Measurements from ENCODE around the gene DDX3X.
"Not testable (repeated sequence)": the region's sequence is repeated elsewhere in the genome, so short reads cannot be mapped to it uniquely, and the experiment has no call there.

DDX3X gene

DNA sequence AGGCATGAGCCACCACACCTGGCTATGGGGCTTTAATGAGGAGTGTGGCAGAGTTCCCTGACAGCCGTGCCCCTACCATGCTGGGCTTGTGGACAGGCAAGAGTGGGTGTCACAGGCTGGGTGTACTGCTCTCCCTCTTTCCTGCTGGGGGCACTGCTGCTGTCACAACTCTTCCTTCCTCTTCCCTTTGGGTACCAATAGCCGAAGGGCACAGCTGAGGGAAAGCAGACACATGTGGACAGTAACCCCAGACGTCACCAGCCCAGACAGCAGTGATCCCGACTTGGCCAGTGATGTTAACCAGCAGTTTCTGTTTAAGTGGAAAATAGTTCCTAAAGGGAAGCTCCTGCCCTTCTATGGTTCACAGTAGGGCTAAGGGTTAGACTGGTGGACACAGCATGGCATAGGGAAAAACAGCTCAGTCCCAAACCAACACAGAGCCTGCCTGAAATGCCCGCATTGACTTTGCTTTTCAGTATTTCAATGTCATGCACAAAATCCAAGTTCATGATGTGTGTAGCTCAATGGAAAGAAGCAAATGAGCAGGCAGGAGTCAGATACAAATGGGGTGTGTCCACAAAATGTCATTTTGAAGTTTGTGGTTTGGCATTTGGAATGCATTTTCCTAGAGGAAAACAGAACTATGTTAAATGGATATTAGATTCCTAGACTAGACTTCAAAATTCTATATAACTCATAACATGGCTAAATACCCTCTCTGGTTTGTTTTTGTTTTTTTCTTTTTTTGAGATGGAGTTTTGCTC is 24.9 kb upstream of the DDX3X start:
- Histone ChIP-seq H3K27me3 (ENCODE audit: control insufficient read depth, insufficient read depth, low read length) (no peaks in the 10 kb centered on the region), H3K9me3 (ENCODE audit: control insufficient read depth, insufficient read depth, low read length) (no peaks in the 10 kb centered on the region), H3K4me1 (ENCODE audit: control insufficient read depth, insufficient read depth, low read length) (peaks cover under 1% of the 10 kb centered on the region), H3K36me3 (ENCODE audit: control insufficient read depth, insufficient read depth, low read length) (no peaks in the 10 kb centered on the region), H3K9ac (ENCODE audit: low read depth, low read length) (no peak overlapping the region), H3K4me3 (ENCODE audit: low read depth, low read length) (no peak overlapping the region), H3K27ac (ENCODE audit: low read depth, low read length) (no peak overlapping the region)

DNA sequence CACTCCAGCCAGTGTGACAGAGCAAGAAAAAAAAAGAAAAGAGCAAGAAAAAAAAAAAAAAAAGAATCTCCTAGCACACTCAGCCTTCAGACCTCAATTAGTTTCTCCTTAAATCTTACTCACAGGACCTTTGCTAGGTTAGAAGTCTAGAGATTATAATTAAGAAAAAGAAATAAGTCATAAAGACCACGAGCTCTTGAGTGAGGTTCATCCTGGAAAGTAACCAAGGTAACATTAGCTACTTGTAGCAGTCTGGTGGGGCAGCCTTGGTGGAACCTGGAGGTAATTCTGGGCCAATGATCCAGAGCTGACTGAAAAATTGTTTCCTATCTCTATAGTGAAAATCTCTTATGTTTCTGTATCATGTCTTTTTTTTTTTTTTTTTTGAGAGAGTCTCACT is 21.2 kb upstream of the DDX3X start:
- Histone ChIP-seq H3K9ac (ENCODE audit: low read depth, low read length) (no peak overlapping the region), H3K4me3 (ENCODE audit: low read depth, low read length) (no peak overlapping the region), H3K4me1 (ENCODE audit: control insufficient read depth, insufficient read depth, low read length) (no peaks in the 10 kb centered on the region), H3K27me3 (ENCODE audit: control insufficient read depth, insufficient read depth, low read length) (no peaks in the 10 kb centered on the region), H3K9me3 (ENCODE audit: control insufficient read depth, insufficient read depth, low read length) (no peaks in the 10 kb centered on the region), H3K36me3 (ENCODE audit: control insufficient read depth, insufficient read depth, low read length) (no peaks in the 10 kb centered on the region), H3K27ac (ENCODE audit: low read depth, low read length) (no peak overlapping the region)

DNA sequence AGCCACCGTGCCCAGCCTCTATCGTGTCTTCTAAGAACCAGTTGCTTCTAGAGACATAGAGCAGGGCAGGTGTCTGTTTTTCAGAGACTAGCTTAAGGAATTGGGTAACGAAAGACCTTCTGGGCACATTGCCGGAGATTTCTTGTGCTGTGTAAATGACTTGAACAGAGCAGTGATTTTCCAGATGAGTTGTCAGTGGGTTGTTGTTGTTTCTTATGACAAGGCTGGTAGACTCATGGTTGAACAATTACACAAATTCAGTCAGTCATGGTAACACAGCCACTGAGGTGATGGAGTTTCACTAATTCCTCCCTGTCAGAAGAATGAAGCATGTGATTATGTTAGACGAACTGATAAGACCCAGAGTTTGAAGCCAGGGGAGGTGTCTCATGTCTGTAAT is 20.5 kb upstream of the DDX3X start:
- no peak overlapping the region for H3K27ac ChIP-seq (ENCODE audit: low read depth, low read length)
- H3K9me3 ChIP-seq (ENCODE audit: control insufficient read depth, insufficient read depth, low read length), result no peaks in the 10 kb centered on the region
- no peak overlapping the region for H3K4me3 ChIP-seq (ENCODE audit: low read depth, low read length)
- H3K36me3 ChIP-seq (ENCODE audit: control insufficient read depth, insufficient read depth, low read length), result no peaks in the 10 kb centered on the region
- no peaks in the 10 kb centered on the region for H3K4me1 ChIP-seq (ENCODE audit: control insufficient read depth, insufficient read depth, low read length)
- no peaks in the 10 kb centered on the region for H3K27me3 ChIP-seq (ENCODE audit: control insufficient read depth, insufficient read depth, low read length)
- H3K9ac ChIP-seq (ENCODE audit: low read depth, low read length), result no peak overlapping the region

DNA sequence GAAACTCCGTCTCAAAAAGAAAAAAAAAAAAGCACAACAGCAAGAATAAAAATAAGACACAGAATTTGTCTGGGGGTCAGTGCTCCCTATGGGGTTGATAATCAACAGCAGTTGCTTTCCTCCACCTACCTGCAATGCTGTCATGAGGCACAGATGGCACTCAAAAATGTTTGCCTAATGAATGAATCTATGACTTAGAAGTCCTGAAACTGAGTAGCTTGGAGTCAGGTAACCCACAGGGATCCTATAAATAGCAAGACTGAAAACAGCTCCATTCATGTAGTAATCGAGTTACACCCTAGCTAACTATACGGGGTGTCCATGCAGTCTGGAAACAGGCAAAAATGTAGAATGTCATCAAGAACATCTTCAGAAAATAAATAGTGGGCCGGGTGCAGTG is 19.8 kb upstream of the DDX3X start:
- no peaks in the 10 kb centered on the region for H3K9me3 ChIP-seq (ENCODE audit: control insufficient read depth, insufficient read depth, low read length)
- no peak overlapping the region for H3K9ac ChIP-seq (ENCODE audit: low read depth, low read length)
- no peaks in the 10 kb centered on the region for H3K27me3 ChIP-seq (ENCODE audit: control insufficient read depth, insufficient read depth, low read length)
- no peak overlapping the region for H3K4me3 ChIP-seq (ENCODE audit: low read depth, low read length)
- H3K4me1 ChIP-seq (ENCODE audit: control insufficient read depth, insufficient read depth, low read length), result no peaks in the 10 kb centered on the region
- no peak overlapping the region for H3K27ac ChIP-seq (ENCODE audit: low read depth, low read length)
- H3K36me3 ChIP-seq (ENCODE audit: control insufficient read depth, insufficient read depth, low read length), result no peaks in the 10 kb centered on the region

DNA sequence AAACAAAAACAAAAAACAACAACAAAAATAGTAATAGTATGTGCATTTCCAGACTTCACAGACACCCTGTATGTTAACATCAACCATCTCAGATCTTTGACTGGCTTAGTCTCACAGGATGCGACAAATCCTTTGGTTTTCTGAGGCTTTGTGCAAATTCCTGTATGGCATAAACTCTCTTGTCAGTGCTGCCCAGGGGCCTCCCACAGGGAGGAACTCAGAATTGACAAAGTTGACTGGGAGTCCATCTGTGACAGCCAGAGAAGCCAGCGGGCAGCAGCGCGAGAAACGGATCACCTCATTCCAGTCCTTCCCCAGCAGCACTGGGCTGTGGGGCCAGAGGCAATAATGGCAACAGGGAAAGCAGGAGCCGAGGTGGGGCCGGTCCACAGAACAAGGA is 19.1 kb upstream of the DDX3X start:
- Histone ChIP-seq H3K9me3 (ENCODE audit: control insufficient read depth, insufficient read depth, low read length) (no peaks in the 10 kb centered on the region), H3K27ac (ENCODE audit: low read depth, low read length) (no peak overlapping the region), H3K27me3 (ENCODE audit: control insufficient read depth, insufficient read depth, low read length) (no peaks in the 10 kb centered on the region), H3K36me3 (ENCODE audit: control insufficient read depth, insufficient read depth, low read length) (no peaks in the 10 kb centered on the region), H3K4me3 (ENCODE audit: low read depth, low read length) (no peak overlapping the region), H3K4me1 (ENCODE audit: control insufficient read depth, insufficient read depth, low read length) (no peaks in the 10 kb centered on the region), H3K9ac (ENCODE audit: low read depth, low read length) (no peak overlapping the region)

DNA sequence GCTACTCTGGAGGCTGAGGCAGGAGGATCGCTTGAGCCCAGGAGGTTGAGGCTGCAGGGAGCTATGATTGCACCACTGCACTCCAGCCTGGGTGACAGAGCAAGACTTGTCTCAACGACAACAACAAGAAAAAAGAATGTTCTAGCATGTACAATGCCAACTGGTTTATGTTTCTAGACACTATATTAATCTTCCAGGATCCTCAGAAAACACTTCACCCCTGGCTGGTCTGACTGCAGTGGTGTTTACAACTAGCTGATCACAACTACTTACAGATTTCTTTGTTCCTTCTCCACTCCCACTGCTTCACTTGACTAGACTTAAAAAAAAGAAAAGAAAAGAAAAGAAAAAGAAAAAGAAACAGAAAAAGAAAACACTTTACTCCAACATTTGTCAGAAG is 17.7 kb upstream of the DDX3X start:
- H3K9me3 ChIP-seq (ENCODE audit: control insufficient read depth, insufficient read depth, low read length); H3K27ac ChIP-seq (ENCODE audit: low read depth, low read length); H3K4me3 ChIP-seq (ENCODE audit: low read depth, low read length); H3K36me3 ChIP-seq (ENCODE audit: control insufficient read depth, insufficient read depth, low read length); H3K9ac ChIP-seq (ENCODE audit: low read depth, low read length); H3K4me1 ChIP-seq (ENCODE audit: control insufficient read depth, insufficient read depth, low read length); H3K27me3 ChIP-seq (ENCODE audit: control insufficient read depth, insufficient read depth, low read length): not testable (repeated sequence)

DNA sequence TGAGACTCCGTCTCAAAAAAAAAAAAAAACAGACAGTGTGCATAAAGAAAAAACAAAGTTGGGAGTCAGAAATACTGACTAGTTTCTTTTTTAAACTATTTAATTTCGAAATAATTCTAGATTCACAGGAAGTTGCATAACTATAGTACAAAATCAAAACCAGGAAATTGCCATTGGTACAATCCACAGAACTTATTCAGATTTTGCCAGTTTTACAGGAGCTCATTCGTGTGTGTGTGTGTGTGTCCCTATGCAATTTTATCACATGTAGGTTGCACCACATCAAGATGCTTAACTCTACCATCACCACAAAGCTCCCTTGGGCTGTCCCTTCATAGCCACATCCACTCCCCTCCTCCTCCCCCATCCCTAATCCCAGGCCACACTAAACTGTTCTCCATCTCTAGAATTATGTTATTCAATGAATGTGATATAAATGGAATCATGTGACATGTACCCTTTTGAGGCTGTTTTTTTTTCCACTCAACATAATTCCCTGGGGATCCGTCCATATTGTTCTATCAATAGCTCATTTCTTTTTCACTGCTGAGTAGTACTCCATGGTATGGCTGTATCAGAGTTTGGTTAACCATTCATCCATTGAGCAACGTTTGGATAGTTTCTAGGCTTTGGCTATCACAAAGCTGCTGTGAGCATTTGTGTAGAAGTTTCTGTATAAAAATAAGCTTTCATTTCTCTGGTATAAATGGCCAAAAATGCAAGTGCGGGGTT is 16.3 kb upstream of the DDX3X start:
- Histone ChIP-seq H3K27ac (ENCODE audit: low read depth, low read length) (no peak overlapping the region), H3K9ac (ENCODE audit: low read depth, low read length) (no peak overlapping the region), H3K4me3 (ENCODE audit: low read depth, low read length) (no peak overlapping the region)

DNA sequence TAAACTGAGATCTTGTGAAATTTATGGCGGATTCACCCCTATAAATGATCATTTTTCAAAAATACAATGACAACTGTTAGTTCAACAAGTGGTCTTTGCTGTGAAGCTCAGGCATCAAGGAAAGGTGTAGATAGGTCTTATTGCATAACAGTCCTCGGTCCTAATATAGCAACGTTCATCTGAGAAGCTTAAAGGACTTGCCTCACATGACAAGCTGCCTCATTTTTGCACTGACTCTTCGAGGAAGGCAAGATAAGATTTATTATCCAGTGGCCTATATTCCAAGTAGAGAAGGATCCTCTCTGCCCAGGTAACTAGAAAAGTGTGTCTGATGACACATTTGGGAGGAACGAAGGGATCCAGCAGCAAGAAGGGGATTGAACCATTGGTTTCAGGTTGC is 13.6 kb upstream of the DDX3X start:
- Histone ChIP-seq H3K9me3 (ENCODE audit: control insufficient read depth, insufficient read depth, low read length) (no peaks in the 10 kb centered on the region), H3K4me1 (ENCODE audit: control insufficient read depth, insufficient read depth, low read length) (no peaks in the 10 kb centered on the region), H3K36me3 (ENCODE audit: control insufficient read depth, insufficient read depth, low read length) (no peaks in the 10 kb centered on the region), H3K27ac (ENCODE audit: low read depth, low read length) (no peak overlapping the region), H3K9ac (ENCODE audit: low read depth, low read length) (no peak overlapping the region), H3K27me3 (ENCODE audit: control insufficient read depth, insufficient read depth, low read length) (no peaks in the 10 kb centered on the region), H3K4me3 (ENCODE audit: low read depth, low read length) (no peak overlapping the region)

More for the DNA sequence above, 16.3 kb upstream of the DDX3X start:
- Histone ChIP-seq H3K9me3 (ENCODE audit: control insufficient read depth, insufficient read depth, low read length) (no peaks in the 10 kb centered on the region), H3K36me3 (ENCODE audit: control insufficient read depth, insufficient read depth, low read length) (no peaks in the 10 kb centered on the region), H3K4me1 (ENCODE audit: control insufficient read depth, insufficient read depth, low read length) (no peaks in the 10 kb centered on the region), H3K27me3 (ENCODE audit: control insufficient read depth, insufficient read depth, low read length) (no peaks in the 10 kb centered on the region)

DNA sequence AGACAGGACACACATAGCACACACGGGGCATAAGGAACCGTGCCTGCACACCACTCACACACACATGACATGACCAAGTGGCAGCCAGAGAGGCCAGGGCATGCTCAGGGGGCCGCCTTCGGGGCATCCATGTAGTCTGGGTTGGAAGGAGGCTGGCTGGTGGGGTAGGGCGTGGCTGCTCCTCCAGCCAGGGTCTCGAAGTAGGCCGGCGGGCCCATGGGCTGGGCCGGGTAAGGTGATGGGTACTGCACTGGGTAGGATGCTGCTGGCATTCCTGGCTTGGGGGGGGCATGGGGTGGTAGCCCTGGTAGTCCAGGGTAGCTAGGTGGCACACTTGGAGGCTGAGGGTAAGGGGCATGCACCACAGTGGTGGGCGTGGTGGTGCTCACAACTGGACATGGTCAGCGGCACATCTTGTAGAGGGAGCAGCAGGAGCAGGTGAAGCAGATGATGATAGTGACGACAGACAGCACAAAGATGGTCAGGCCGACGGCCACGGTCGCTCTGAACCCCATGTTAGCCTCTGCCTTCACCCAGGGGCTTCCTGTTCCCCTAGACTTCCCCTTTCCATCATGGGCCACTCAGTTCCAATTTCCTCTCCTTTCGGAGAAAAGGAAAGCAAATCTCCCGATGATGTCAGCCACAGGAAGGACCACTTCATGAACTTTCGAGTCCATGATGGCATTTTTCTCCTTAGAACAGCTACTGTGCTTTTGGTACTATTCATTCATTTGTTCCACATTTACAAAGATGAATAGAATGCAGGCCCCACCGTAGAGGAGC is 10.9 kb upstream of the DDX3X start:
- H3K36me3 ChIP-seq (ENCODE audit: control insufficient read depth, insufficient read depth, low read length), result no peaks in the 10 kb centered on the region
- H3K4me3 ChIP-seq (ENCODE audit: low read depth, low read length), result no peak overlapping the region
- H3K9ac ChIP-seq (ENCODE audit: low read depth, low read length), result no peak overlapping the region
- no peaks in the 10 kb centered on the region for H3K4me1 ChIP-seq (ENCODE audit: control insufficient read depth, insufficient read depth, low read length)
- no peaks in the 10 kb centered on the region for H3K9me3 ChIP-seq (ENCODE audit: control insufficient read depth, insufficient read depth, low read length)
- no peaks in the 10 kb centered on the region for H3K27me3 ChIP-seq (ENCODE audit: control insufficient read depth, insufficient read depth, low read length)
- no peak overlapping the region for H3K27ac ChIP-seq (ENCODE audit: low read depth, low read length)

DNA sequence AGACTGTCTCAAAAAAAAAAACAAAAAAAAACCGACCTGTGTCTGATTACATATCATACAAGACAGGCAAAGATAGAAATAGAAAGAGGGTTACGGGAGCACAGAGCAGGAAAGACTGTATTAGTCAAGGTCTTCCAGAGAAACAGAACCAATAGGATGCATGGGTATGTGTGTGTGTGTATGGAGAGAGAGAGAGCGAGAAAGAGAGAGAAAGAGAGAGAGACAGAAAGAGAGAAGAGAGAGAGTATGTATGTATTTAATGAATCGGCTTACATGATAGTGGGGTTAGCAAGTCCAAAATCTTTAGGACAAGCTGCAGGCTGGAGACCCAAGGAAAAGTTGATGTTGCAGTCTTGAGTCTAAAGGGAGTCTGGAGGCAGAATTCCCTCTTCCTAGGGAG is 7.5 kb upstream of the DDX3X start:
- Histone ChIP-seq H3K27me3 (ENCODE audit: control insufficient read depth, insufficient read depth, low read length) (no peaks in the 10 kb centered on the region), H3K4me3 (ENCODE audit: low read depth, low read length) (no peak overlapping the region), H3K9ac (ENCODE audit: low read depth, low read length) (no peak overlapping the region), H3K36me3 (ENCODE audit: control insufficient read depth, insufficient read depth, low read length) (no peaks in the 10 kb centered on the region), H3K4me1 (ENCODE audit: control insufficient read depth, insufficient read depth, low read length) (peaks cover 9% of the 10 kb centered on the region; the same call in 1 of the 2 replicates), H3K9me3 (ENCODE audit: control insufficient read depth, insufficient read depth, low read length) (no peaks in the 10 kb centered on the region), H3K27ac (ENCODE audit: low read depth, low read length) (no peak overlapping the region)

DNA sequence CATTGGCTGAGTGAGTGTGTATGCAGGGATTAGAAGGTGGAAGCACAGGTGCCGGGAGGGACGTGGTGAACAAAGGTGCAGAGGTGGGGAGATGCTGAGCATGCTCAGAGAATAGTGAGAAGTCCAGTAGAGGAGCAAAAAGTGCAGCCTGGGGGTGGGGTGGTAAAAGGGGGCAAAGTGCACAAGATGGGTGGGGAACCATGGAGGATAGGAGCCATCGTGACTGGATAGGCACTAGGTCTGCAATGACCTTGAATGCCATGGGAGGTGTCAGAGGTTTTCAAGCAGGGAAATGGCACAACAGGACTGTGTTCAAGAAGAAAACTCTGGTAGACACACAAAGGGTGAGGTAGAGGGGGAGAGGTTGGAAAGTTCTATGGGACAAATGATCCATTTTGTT is 6.6 kb upstream of the DDX3X start:
- Histone ChIP-seq H3K9ac (ENCODE audit: low read depth, low read length) (no peak overlapping the region), H3K27me3 (ENCODE audit: control insufficient read depth, insufficient read depth, low read length) (no peaks in the 10 kb centered on the region), H3K4me3 (ENCODE audit: low read depth, low read length) (no peak overlapping the region), H3K36me3 (ENCODE audit: control insufficient read depth, insufficient read depth, low read length) (no peaks in the 10 kb centered on the region), H3K9me3 (ENCODE audit: control insufficient read depth, insufficient read depth, low read length) (no peaks in the 10 kb centered on the region), H3K27ac (ENCODE audit: low read depth, low read length) (no peak overlapping the region), H3K4me1 (ENCODE audit: control insufficient read depth, insufficient read depth, low read length) (peaks cover 17% of the 10 kb centered on the region)

Measured in HUES48 (cell line).